Hematopoietic multipotent progenitor cell treated with erythropoietin and hydrocortisone succinate and interleukin-3 and kit ligand, for 17 days (in vitro differentiated cells): Measurements from ENCODE around the gene TBC1D7.
A peak's percentile ranks its signal among the peaks of the same experiment; 100 is the strongest.

Experiments used
- DNase-seq: peaks from one replicate; pipeline ENCODE4 v3.0.0-alpha.2; 2015; ENCODE audit warnings: low spot score

The TBC1D7 gene

GRCh38 chr6:13294499-13295069 is 33.8 kb downstream of the TBC1D7 start:
- no peak for DNase-seq

DNA sequence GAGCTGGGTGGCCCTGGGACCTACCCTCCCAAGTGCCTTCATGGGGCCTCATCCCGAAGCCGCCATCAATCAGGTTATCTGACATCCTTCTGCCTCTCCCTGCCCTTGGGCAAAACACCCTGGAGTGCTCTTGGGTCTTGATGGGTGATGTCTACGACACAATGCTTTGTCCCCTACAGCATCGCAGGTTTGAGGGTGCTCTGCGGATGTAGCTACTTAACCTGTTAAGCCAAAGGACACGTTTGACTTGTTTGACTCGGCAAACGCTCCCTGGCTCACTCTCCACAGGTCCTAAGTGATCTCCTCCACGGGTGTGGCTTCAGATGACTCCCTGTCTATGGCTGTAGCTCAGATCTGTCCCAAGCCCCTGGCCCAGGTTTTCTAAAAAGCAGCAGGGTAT is 35.6 kb downstream of the TBC1D7 start:
- DNase-seq, result no peak

DNA sequence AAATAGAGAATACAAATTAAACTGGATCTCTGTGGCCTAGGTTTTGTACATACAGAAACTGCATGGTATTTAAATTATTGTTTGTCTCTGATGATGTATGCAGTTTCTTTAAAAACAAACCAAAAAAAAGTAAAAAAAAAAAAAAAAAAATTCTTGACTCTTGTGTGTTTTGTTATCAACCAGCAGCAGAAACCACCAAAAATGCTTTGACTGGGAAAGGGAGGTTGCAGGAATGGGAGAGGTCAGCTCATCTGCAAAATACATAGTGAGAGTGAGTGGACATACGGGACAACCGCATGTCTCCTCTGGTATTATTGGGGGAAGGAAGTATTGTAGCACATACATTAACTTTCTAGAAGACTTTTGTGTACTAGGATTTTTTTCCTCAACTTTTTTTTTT is 38.0 kb downstream of the TBC1D7 start:
- DNase-seq, result no peak

DNA sequence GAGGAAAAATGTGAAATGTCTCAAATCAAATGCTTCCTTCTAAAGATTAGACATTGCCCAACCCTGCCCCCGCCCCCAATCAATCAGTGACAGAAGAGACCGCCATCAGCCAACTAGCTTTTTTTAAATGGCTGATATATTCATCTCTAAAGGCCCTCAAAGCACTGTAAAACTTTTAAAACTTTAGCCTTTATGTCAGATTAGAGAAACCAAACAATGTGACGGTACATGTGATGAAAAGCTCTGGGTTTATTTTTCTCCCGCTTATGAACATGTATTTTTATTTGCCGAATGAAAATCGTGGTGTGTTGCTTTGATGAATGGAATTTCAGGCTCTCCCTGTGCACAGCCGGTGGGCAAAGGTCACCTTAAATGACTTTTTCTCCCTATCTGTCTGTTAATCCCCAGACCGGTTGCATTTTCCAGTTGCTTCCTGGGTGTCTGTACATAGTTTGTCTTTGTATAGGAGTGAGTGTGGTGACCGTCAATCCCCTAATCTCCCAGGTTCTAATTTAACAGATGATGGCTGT is 38.5 kb downstream of the TBC1D7 start:
- no peak for DNase-seq

GRCh38 chr6:13288969-13289391 is 39.4 kb downstream of the TBC1D7 start:
- DNase-seq, result no peak

DNA sequence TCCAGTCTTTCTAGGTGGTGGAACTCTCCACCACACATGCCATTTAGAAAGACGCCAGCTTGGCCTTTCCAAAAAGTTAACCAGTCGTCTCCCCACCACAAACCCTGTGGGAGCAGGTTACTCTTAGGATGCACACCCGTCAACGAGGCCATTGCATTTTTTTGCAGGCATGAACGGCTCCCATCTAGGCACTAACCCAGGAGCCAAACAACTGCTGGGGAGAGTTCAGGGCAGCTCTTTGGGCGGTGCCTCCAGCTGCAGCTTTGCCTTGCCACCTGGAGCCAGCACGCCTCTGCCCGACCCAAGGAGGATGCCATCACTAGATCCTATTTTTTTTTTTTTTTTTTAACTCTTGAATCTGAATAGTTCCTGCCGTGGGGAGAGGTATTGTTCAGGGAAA is 39.9 kb downstream of the TBC1D7 start:
- no peak for DNase-seq

DNA sequence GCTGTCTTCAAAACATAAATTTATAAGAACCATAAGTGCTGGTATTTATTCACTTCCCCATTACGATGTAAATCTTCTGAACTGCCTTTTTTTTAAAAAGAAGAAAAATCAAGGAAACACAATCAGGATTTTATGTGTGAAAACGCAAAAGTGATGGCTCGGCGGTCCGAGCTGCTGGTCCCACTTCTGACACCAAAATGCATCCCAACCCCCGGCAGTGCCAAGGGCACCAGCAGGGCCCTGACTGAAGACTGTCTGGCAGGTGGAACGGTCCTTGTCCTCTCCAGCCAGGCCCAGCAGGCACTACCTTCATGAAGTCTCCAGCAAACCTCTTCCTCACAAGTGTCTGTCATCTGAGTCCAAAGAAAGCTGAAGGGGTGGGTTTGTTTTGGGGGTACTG is 41.2 kb downstream of the TBC1D7 start:
- DNase-seq, result no peak

DNA sequence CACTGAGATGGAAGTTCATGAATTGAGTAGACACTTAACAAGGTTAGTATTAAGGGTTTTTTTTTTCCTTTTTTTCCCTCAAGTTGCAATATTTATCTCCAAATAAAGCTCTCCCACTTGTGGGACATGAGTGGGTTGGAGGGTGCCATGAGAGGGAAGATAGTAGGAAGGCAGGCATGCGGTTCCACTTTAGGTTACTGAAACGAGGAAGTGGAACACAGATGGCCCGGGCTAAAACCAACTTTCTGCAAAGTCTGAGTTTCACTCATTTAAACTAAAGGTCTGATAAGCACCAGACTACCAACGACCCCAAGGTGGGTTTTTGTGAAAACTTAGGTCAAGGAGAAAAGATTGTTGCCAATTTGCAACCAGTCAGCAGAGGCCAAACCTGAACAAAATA is 42.2 kb downstream of the TBC1D7 start:
- no peak for DNase-seq

- DNase-seq, result no peak
Measured at GRCh38 chr6:13285705-13286104, 42.6 kb downstream of the TBC1D7 start.

- no peak for DNase-seq
Measured at GRCh38 chr6:13284646-13285045, 43.7 kb downstream of the TBC1D7 start.

GRCh38 chr6:13283331-13283730 is 45.0 kb downstream of the TBC1D7 start:
- no peak for DNase-seq

GRCh38 chr6:13282393-13283069 is 45.8 kb downstream of the TBC1D7 start:
- DNase-seq, result no peak

GRCh38 chr6:13281686-13282085 is 46.7 kb downstream of the TBC1D7 start:
- no peak for DNase-seq

- DNase-seq, result no peak
Measured at GRCh38 chr6:13280254-13280653, 48.1 kb downstream of the TBC1D7 start.

- no peak for DNase-seq
Measured at GRCh38 chr6:13278991-13279390, 49.3 kb downstream of the TBC1D7 start.

GRCh38 chr6:13278164-13278563 is 50.2 kb downstream of the TBC1D7 start:
- no peak for DNase-seq

DNA sequence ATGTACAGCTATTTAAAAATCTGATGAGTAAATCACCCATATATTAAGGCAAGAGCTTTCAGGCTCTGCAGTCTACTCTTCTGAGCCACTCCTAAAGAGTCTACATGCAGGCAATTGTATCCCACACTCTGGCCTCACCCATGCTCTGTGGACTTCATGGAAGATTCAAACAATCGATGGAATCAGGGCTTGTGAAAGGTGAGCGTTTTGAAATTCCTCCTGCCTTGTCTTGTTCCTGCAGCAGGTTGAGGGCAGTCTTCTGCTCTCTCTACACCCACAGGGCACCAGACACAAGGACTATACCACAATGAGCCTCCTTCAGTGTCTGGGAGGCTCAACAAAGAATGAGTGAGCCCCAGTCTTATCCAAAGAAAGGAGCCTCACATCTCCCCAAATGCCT is 51.1 kb downstream of the TBC1D7 start:
- DNase-seq, result no peak

GRCh38 chr6:13275435-13275989 is 52.8 kb downstream of the TBC1D7 start:
- DNase-seq, result no peak

GRCh38 chr6:13274707-13275434 is 53.5 kb downstream of the TBC1D7 start:
- DNase-seq, result no peak

DNA sequence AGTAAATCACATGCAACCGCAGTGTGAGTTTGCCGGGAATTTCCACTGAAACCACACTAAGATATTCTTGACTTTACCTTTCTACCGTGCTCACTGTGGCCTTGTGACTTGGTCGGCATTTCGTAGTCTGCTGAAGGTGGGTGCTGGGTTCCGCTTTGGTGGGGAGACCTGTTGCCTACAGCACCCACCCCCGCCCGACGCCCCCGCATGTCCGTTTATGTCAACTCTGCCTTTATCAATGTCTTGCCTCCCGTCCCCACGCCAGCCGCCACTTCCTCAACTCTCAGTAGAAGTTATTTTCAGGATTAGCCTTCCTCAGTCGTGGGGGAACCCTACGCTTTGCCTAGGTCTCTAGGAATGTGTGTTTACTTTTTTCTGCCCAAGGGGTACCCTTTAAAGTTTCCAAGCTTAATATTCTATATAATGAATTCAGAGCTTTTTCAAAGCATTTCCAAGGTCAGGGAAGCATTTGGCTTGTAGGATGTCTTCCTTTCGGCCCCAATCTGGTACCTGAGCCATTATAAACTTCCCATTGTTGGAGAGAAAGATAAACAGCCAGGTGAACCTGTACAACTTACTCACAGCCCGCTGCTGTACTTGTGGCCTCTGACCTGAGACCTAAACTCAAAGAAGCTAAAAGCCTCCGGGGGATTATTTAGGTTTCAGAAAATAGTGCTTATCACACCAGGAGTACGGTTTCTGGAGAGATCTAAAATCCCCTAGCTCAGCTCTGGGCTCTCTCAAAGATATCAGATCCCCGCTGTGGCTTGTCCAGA is 54.2 kb downstream of the TBC1D7 start:
- no peak for DNase-seq

DNA sequence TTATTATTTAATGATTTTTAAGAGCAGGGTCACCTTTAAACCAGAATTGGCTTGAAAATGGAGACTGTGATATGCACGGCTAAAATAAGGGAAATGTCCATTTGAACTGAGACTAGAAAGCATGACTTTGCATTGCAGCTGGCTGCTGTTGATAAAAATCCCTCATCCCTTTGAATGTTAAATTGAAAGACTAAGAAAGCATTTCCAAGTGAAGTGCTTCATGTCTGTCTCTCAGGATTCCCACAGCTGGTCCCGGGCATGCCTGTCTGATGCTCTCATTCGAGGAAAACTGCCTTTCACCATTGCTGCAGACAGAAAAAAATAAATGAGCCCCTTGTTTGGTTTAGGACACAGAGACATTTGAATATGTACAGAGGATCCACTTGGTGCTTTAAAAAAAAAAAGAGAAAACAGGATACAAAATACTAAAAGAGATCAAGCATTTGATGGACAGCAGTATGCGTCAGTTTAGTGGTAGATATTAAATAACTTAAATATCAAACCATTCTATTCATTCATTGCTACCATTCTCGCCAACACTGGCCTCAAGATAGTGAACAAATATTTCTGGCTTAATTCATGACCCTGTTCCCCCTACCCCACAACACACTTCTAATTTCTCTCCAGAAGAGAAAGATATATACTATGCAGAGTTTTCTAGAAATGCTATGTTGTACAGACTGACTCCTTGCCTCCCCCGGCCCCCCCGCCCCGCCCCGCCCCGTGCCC is 55.0 kb downstream of the TBC1D7 start:
- DNase-seq, result peak; percentile 18
